HG03175 (cell line): ENCODE results near the gene RAD50.

ENCODE experiments used
- ATAC-seq: cut with Tn5 transposase; IDR thresholded peaks from one replicate; pipeline ENCODE4 v1.9.1; 2021; ENCODE audit warnings: mild to moderate bottlenecking, moderate library complexity; ENCODE audit not compliant: unreplicated experiment

The RAD50 gene

GRCh38 chr5:132673939-132674630 is 117.3 kb downstream of the RAD50 start, which contains the start of gene IL4:
IL4 (plus strand) TSS chr5:132673989; CDS start chr5:132674051, 62 bp downstream.
- ATAC-seq, result no peak

DNA sequence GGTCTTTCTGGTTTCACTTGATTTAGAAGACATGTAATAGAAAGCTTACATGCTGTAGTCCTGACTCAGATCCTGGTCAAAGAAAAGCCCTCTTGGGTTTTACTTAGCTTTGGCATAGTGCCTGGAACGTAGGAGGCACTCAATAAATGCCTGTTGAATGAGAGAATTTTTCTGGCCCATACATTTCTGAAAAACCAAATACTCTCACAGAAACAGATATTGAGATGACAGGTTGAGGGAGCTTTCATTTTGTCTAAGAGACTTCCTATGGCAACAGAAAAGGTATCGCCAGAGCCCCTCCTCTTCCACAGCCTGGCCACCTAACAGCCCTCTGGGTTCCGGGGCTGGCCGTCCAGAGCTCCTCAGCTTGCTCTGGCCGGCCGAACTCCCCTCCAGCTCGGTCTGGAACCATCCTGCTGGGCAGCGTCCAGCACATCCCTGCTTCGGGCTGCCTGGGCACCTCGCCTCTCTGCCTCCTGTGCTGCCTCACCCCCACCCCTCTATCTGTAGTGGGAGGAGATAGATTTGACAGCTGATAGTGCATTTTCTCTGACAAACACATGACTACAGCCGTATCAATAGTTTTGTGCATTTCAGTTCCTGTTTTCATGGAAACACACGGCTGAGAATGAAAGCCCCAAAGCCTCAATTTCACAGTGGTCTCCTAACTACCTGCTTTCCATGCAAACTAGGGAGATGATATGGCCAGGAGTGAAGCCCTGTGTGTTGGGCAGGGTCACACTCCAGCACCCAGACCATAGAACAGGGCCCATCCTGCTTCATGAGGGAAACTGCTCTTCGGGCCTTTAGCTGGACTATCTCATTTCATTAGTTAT is 118.1 kb downstream of the RAD50 start:
- peak; percentile 82 for ATAC-seq

GRCh38 chr5:132675936-132676689 is 119.3 kb downstream of the RAD50 start:
- ATAC-seq, result no peak

DNA sequence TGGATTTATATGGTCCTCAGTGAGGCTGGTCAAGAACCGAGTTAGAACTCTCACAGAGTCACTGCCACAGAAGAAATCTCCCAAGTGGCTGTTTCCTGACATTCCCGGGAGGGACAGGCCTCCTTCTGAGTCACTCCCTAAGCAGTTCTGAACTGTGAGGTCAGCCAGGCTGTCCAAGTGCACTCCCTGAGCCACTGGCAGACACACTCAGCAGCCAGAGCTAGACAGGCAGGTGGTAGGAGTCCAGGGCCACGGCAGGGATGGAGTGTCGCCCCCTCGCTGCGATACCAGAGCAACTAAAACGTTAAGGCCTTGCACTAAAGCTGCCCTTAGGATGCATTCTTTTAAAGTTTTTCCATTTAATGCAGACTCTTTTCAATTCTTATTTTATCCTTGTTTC is 120.4 kb downstream of the RAD50 start:
- ATAC-seq, result no peak

DNA sequence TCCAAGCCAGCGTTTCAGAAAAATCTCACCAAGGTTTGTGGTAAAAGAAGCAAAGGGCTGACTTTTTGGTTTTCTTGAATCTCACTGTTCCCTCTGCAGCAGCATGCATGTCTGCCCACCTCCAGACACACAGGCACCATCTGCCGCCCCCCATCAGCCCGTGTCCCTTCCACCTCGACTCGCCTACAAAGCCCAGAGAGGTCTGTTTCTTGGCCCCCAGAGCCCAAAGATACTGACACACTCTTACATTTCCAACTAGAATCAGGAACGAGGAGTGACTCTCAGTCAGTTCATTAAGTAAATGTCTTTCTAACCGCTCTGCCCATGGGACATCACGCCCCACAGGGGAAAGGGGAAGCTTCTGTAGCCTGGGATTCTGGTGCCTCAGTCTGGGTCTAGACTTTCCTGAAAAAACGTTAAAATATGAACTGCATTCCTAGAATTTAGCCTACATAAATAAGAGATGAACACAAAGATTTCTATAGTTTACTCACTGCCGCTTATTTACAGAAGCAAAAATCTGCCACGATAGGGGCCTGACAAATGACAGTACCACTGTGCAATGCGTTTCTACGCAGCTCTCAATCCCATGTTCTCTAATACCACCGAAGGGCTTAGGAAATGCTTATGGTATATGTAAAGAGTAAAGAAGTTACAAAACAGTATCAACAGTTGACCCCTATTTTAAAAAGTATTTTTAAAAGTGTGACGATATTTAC is 121.1 kb downstream of the RAD50 start:
- ATAC-seq, result no peak

- no peak for ATAC-seq
Measured at GRCh38 chr5:132678735-132679134, 122.0 kb downstream of the RAD50 start.

GRCh38 chr5:132679166-132679565 is 122.4 kb downstream of the RAD50 start:
- no peak for ATAC-seq

DNA sequence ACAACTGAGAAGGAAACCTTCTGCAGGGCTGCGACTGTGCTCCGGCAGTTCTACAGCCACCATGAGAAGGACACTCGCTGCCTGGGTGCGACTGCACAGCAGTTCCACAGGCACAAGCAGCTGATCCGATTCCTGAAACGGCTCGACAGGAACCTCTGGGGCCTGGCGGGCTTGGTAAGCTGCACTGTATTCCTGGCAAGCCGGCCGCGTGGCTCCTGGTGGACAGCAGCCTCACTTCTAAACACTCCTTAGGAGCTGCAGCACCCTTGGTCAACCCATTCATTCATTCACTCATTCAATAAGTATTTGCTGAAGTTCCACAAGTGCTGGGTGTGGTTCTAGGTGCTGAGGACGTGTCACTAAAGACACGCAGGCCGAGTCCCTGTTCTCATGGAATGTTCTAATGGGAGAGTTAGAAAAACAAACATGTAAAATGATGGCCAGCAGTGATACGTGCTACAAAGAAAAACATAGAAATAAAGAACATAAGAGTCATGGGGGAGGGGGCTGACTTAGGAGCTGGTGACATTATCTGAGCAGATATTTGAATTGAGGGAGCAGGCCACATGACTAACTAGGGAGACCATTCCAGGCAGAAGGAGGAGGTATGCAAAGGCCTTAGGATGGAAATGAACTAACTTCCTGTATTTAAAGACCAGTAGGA is 123.1 kb downstream of the RAD50 start:
- no peak for ATAC-seq

- no peak for ATAC-seq
Measured at GRCh38 chr5:132680780-132681475, 124.2 kb downstream of the RAD50 start.

- no peak for ATAC-seq
Measured at GRCh38 chr5:132681476-132681831, 124.7 kb downstream of the RAD50 start.

DNA sequence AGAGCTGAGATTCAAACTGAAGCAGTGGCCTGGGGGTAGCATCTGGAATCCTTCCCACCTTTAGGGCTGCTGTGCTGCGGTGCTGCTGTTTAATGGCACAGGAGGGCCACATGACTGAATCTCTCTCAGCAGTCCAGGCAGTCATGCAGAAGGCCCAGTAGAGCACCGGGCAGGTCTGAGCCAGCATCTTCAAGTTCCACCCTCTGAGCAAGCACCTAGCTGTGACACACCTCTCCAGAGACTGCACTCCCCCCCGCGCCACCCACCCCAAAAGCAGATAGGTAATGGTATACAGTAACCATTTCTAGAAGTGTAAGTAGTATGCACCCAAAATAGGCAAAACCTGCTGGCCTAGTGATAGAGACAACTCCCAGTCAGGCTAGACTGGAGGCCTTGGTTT is 125.2 kb downstream of the RAD50 start:
- no peak for ATAC-seq

- ATAC-seq, result no peak
Measured at GRCh38 chr5:132684491-132684890, 127.7 kb downstream of the RAD50 start.

DNA sequence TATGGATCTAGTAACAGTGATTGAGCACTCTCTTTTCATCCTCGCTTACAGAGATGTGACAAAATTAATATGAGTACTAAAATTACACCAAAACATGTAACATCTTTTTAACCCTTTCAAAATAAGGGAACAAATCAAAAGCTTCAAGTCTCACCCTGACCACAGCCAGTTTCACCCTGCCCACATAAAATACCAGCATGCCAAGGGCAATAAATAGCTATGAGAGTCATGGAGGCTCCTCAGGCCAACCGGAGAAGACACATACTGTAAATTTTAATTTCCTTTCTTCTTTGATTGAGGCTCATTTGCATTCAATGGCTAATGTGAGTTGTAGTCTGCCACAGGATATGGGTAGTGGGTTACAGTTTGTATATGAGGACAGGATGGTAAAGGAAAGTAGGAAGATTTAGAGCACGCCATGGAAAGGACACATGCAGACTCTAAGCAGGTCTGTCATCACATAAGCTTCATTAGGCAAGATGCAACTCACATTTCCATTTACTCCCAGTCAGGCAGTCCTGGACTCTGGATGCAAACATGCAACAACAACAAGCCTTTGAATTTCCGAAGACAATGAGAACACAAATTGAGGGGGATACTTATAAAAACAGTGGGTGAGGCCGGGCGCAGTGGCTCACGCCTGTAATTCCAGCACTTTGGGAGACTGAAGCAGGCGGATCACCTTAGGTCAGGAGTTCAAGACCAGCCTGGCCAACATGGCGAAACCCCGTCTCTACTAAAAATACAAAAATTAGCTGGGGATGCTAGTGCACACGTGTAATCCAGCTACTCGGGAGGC is 128.3 kb downstream of the RAD50 start:
- no peak for ATAC-seq

GRCh38 chr5:132686193-132686592 is 129.4 kb downstream of the RAD50 start:
- no peak for ATAC-seq

- no peak for ATAC-seq
Measured at GRCh38 chr5:132687995-132688394, 131.2 kb downstream of the RAD50 start.

DNA sequence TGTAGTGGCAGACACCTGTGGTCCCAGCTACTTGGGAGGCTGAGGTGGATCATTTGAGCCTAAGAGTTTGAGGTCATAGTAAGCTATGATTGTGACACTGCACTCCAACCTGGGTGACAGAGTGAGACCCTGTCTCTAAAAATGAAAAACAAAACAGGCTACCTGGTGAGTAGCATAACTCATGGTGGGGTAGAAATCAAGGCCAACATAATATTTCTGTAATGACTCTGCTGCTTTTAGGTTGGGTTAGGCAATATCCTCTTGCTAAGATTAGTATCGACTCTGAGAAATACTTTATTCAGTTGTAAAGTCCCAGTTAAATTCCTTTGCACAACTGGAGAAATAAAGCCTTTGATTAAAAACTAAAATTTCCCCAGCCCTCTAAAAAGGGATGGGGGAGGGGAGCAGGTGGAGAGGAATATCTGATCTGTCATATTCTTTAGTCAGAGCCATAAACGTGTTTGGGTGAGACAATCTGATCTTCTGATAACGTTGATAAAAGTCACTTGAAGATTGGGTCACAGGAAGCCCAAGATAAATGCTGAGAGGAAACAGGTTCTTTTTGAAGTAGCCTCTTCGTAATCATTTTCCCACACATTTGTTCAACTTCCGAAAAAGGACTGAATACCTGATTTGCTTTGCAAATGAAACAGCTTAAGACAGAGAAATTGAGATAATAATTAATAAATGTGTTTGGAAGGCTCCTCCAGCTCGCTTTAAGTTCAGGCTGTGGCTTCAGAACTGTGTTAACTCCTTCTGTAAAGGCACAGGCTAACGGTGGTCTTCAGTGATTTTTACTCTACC is 132.0 kb downstream of the RAD50 start:
- peak; percentile 38 for ATAC-seq

- no peak for ATAC-seq
Measured at GRCh38 chr5:132689513-132689912, 132.7 kb downstream of the RAD50 start.

- ATAC-seq, result no peak
Measured at GRCh38 chr5:132690156-132690555, 133.4 kb downstream of the RAD50 start.
